ENCODE measurements around the gene NAT8L.

NAT8L gene

DNA sequence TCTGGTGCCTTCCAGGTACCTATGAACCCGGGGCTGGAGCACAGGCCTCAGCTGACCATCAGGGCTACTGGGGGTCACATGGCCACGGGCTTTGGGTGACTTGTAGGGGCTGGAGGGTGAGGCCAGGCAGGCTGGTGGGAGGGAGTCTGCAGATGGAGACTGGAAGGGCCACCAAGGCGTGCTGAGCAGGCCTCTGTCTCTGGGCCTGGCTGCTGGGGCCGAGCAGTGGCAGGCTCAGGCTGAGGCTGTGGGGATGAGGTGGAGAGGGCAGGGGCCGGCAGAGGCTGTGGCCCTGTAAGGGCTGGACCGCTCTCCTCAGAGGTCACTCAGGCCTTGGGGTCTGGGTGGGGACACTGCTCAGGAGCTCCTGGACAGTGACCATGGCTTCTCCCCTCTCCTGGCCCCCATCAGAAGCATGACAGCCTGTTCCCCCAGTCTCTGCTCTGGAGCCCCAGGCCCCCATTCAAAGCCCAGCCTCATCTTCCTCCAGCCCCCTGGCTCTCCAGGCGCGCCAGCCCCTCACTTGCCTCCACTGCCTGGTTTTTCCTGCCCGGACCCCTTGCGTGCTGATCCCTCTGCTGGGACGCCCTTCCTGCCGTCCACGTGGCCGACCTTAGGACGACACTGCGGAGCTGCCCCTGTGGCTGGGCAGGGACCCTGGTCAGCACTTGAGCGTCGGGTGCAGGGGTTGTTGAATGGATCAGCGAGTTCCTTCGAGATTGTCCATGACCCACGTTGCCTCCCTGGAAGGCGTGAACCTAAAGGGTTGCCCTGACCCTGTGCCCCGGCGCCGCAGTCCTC is 11.1 kb upstream of the NAT8L start:
- FAIRE-seq (no peak), DNase-seq (ENCODE audit: insufficient read length, low spot score) (no peak)
- no peak for TF ChIP-seq CTCF (IDR thresholded peaks at IDR 0.05; ENCODE audit: insufficient read depth, missing control alignments)

DNA sequence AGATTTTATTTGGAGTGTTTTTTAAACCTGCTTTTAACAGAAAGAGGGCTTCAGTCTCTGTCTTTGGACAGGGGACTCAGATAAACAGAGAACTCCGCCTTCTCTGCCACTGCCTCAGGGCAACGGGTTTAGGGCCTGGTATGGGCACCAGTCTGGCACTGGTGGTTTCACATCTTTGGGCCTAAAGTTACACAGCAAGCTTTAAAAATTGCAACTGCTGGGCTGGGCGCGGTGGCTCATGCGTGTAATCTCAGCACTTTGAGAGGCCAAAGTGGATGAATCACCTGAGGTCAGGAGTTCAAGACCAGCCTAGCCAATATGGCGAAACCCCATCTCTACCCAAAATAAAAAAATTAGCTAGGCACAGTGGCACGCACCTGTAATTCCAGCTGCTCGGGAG is 10.3 kb upstream of the NAT8L start:
- no peak for FAIRE-seq
- no peak for TF ChIP-seq CTCF (IDR thresholded peaks at IDR 0.05; ENCODE audit: insufficient read depth, missing control alignments)
- DNase-seq (ENCODE audit: insufficient read length, low spot score): no peak

DNA sequence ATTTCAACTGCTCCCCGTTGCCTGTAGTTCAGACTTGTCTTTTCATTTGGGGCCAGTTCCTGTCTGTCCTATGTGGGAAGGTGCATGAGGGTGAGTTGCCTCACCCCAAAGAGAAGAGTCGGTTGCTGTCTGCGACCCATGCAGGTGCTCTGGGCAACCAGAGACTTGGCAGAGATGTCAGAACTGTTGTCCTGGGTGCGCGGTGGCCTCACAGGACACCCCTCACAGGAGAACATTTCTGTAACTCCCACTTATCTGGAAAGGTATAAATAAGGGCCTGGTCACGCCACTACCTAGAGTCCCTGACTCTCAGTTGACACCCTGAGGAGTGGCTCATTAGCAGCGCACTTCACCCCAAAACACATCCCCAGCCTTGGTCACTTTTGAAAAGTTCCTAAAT is 9.7 kb upstream of the NAT8L start:
- FAIRE-seq: no peak
- no peak for DNase-seq (ENCODE audit: insufficient read length, low spot score)
- no peak for TF ChIP-seq CTCF (IDR thresholded peaks at IDR 0.05; ENCODE audit: insufficient read depth, missing control alignments)

- no peak for TF ChIP-seq CTCF (IDR thresholded peaks at IDR 0.05; ENCODE audit: insufficient read depth, missing control alignments)
- DNase-seq (ENCODE audit: insufficient read length, low spot score) (no peak), FAIRE-seq (no peak)
These were observed 9.3 kb upstream of the NAT8L start for GRCh38 chr4:2049811-2050210.

- no peak for TF ChIP-seq CTCF (IDR thresholded peaks at IDR 0.05; ENCODE audit: insufficient read depth, missing control alignments)
- DNase-seq (ENCODE audit: insufficient read length, low spot score) (no peak), FAIRE-seq (no peak)
These were observed 8.0 kb upstream of the NAT8L start for GRCh38 chr4:2051086-2051485.

GRCh38 chr4:2054217-2054616 is 4.9 kb upstream of the NAT8L start:
- FAIRE-seq: no peak
- TF ChIP-seq CTCF (IDR thresholded peaks at IDR 0.05; ENCODE audit: insufficient read depth, missing control alignments): no peak

DNA sequence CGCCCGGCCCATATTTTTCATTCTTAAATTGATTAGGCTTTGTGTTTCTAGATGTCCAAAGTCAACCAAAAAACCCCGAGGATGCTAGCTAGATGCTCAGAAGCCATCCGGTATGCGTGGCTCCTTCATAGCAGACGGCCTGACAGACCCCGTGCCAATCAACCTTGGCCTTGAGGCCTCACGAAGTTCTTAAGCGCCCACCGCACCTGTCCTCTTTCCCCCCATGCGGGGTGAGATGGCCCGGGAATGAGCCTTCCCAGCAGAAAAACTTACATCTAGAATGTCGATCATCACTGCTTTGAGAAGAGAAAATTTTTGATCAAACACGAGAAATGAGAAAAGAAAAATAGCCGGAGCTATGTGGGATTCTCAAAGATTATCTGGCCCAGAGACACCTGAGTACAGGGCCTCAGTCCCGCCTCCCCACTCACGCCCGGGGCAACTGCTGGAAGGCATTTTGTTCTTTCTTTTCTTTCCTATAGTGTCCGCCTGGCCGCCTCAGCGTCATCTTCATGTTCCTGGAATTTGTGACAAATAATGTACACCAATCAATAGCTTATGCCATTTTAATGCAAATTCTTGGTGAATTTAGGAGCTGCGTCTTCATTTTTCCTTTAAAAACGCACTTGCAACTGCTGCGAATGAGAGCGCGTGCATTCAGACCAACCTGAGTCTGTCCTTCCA is 1.6 kb upstream of the NAT8L start:
- no peak for TF ChIP-seq CTCF (IDR thresholded peaks at IDR 0.05; ENCODE audit: insufficient read depth, missing control alignments)
- DNase-seq (ENCODE audit: insufficient read length, low spot score) (no peak), FAIRE-seq (no peak)

More at GRCh38 chr4:2054217-2054616, 4.9 kb upstream of the NAT8L start:
- no peak for DNase-seq (ENCODE audit: insufficient read length, low spot score)

Measured in D721Med (cell line).